ENCODE measurements around the gene OSBPL6.
A peak's percentile ranks its signal among the peaks of the same experiment; 100 is the strongest.

The OSBPL6 gene

GRCh38 chr2:178280244-178280852 lies 86.0 kb downstream of the OSBPL6 start:
- Histone ChIP-seq H3K9ac (ENCODE audit: low read length) (no peak overlapping the region), H2AK5ac (ENCODE audit: low read length) (no peak overlapping the region), H2BK12ac (ENCODE audit: low read length) (no peak overlapping the region), H3K27me3 (ENCODE audit: insufficient read depth, low read length) (no peaks in the 10 kb centered on the region), H3K36me3 (ENCODE audit: control insufficient read depth in 1 of 2, insufficient read depth in 2 of 2, low read length in 2 of 2) (no peaks in the 10 kb centered on the region), H3K27ac (ENCODE audit: low read depth, low read length) (no peak overlapping the region), H2BK5ac (ENCODE audit: low read depth, low read length, poor library complexity) (no peak overlapping the region), H3K18ac (ENCODE audit: low read length) (no peak overlapping the region), H3K79me2 (ENCODE audit: control insufficient read depth, insufficient read depth, low read length, poor library complexity) (no peaks in the 10 kb centered on the region), H2AFZ (ENCODE audit: insufficient read depth, low read length, poor library complexity) (no peak overlapping the region), H3K9me3 (ENCODE audit: insufficient read depth, low read depth, low read length) (no peaks in the 10 kb centered on the region), H3K4me3 (ENCODE audit: low read depth, low read length) (no peak overlapping the region), H3K4me2 (ENCODE audit: low read length) (no peak overlapping the region), H4K91ac (ENCODE audit: low read depth, low read length) (no peak overlapping the region), H3K23ac (ENCODE audit: low read length) (no peak overlapping the region), H3K4me1 (ENCODE audit: control insufficient read depth in 1 of 2, insufficient read depth in 2 of 2, low read length in 2 of 2) (peaks cover 2 to 6% of the 10 kb centered on the region in 2 experiments), H3K79me1 (ENCODE audit: low read length) (peaks cover 5% of the 10 kb centered on the region), H3K4ac (ENCODE audit: low read depth, low read length) (no peak overlapping the region), H2BK120ac (ENCODE audit: insufficient read depth, low read length, poor library complexity) (no peak overlapping the region), H4K12ac (ENCODE audit: low read depth, low read length) (no peak overlapping the region), H4K8ac (ENCODE audit: low read depth, low read length) (no peak overlapping the region), H3K14ac (ENCODE audit: low read length) (no peak overlapping the region)
- WGBS (ENCODE audit: extremely low coverage, insufficient coverage, insufficient read length), result no CpG with 5 or more reads among the region's 4 CpGs
- peak; percentile 63 to 89 for DNase-seq

GRCh38 chr2:178282075-178282815 lies 87.9 kb downstream of the OSBPL6 start:
- Histone ChIP-seq H3K18ac (ENCODE audit: low read length) (no peak overlapping the region), H2BK5ac (ENCODE audit: low read depth, low read length, poor library complexity) (no peak overlapping the region), H3K14ac (ENCODE audit: low read length) (no peak overlapping the region), H3K79me2 (ENCODE audit: control insufficient read depth, insufficient read depth, low read length, poor library complexity) (no peaks in the 10 kb centered on the region), H3K23ac (ENCODE audit: low read length) (no peak overlapping the region), H3K4me2 (ENCODE audit: low read length) (no peak overlapping the region), H4K12ac (ENCODE audit: low read depth, low read length) (no peak overlapping the region), H3K9ac (ENCODE audit: low read length) (no peak overlapping the region), H3K79me1 (ENCODE audit: low read length) (peaks cover 5% of the 10 kb centered on the region), H3K4me3 (ENCODE audit: low read depth, low read length) (no peak overlapping the region), H4K8ac (ENCODE audit: low read depth, low read length) (no peak overlapping the region), H2BK12ac (ENCODE audit: low read length) (no peak overlapping the region), H3K36me3 (ENCODE audit: control insufficient read depth in 1 of 2, insufficient read depth in 2 of 2, low read length in 2 of 2) (no peaks in the 10 kb centered on the region), H3K27me3 (ENCODE audit: insufficient read depth, low read length) (no peaks in the 10 kb centered on the region), H2BK120ac (ENCODE audit: insufficient read depth, low read length, poor library complexity) (no peak overlapping the region), H3K27ac (ENCODE audit: low read depth, low read length) (no peak overlapping the region), H4K91ac (ENCODE audit: low read depth, low read length) (no peak overlapping the region), H3K4me1 (ENCODE audit: control insufficient read depth in 1 of 2, insufficient read depth in 2 of 2, low read length in 2 of 2) (peaks cover 2 to 6% of the 10 kb centered on the region in 2 experiments), H2AK5ac (ENCODE audit: low read length) (no peak overlapping the region), H3K9me3 (ENCODE audit: insufficient read depth, low read depth, low read length) (no peaks in the 10 kb centered on the region), H2AFZ (ENCODE audit: insufficient read depth, low read length, poor library complexity) (no peak overlapping the region), H3K4ac (ENCODE audit: low read depth, low read length) (no peak overlapping the region)
- WGBS (ENCODE audit: extremely low coverage, insufficient coverage, insufficient read length), result no CpG with 5 or more reads among the region's 8 CpGs
- no peak for DNase-seq

GRCh38 chr2:178283341-178283918 lies 89.1 kb downstream of the OSBPL6 start:
- Histone ChIP-seq H4K8ac (ENCODE audit: low read depth, low read length) (no peak overlapping the region), H2AFZ (ENCODE audit: insufficient read depth, low read length, poor library complexity) (no peak overlapping the region), H3K79me2 (ENCODE audit: control insufficient read depth, insufficient read depth, low read length, poor library complexity) (no peaks in the 10 kb centered on the region), H3K36me3 (ENCODE audit: control insufficient read depth in 1 of 2, insufficient read depth in 2 of 2, low read length in 2 of 2) (no peaks in the 10 kb centered on the region), H4K91ac (ENCODE audit: low read depth, low read length) (no peak overlapping the region), H2BK12ac (ENCODE audit: low read length) (no peak overlapping the region), H3K4ac (ENCODE audit: low read depth, low read length) (no peak overlapping the region), H3K4me1 (ENCODE audit: control insufficient read depth in 1 of 2, insufficient read depth in 2 of 2, low read length in 2 of 2) (peaks cover 2 to 6% of the 10 kb centered on the region in 2 experiments), H3K27ac (ENCODE audit: low read depth, low read length) (no peak overlapping the region), H2BK5ac (ENCODE audit: low read depth, low read length, poor library complexity) (no peak overlapping the region), H2AK5ac (ENCODE audit: low read length) (no peak overlapping the region), H3K79me1 (ENCODE audit: low read length) (peaks cover 2% of the 10 kb centered on the region), H2BK120ac (ENCODE audit: insufficient read depth, low read length, poor library complexity) (no peak overlapping the region), H3K9me3 (ENCODE audit: insufficient read depth, low read depth, low read length) (no peaks in the 10 kb centered on the region), H3K4me3 (ENCODE audit: low read depth, low read length) (no peak overlapping the region), H3K14ac (ENCODE audit: low read length) (no peak overlapping the region), H3K9ac (ENCODE audit: low read length) (no peak overlapping the region), H3K27me3 (ENCODE audit: insufficient read depth, low read length) (no peaks in the 10 kb centered on the region), H3K23ac (ENCODE audit: low read length) (no peak overlapping the region), H3K18ac (ENCODE audit: low read length) (no peak overlapping the region), H4K12ac (ENCODE audit: low read depth, low read length) (no peak overlapping the region), H3K4me2 (ENCODE audit: low read length) (no peak overlapping the region)
- peak in 1 of 2 donors; percentile 12 for DNase-seq
- no CpG with 5 or more reads among the region's 3 CpGs for WGBS (ENCODE audit: extremely low coverage, insufficient coverage, insufficient read length)

GRCh38 chr2:178284613-178285286 lies 90.4 kb downstream of the OSBPL6 start:
- H3K27me3 ChIP-seq (ENCODE audit: insufficient read depth, low read length), result no peaks in the 10 kb centered on the region
- no peaks in the 10 kb centered on the region for H3K9me3 ChIP-seq (ENCODE audit: insufficient read depth, low read depth, low read length)
- H2BK5ac ChIP-seq (ENCODE audit: low read depth, low read length, poor library complexity), result no peak overlapping the region
- no peak overlapping the region for H3K14ac ChIP-seq (ENCODE audit: low read length)
- DNase-seq, result no peak
- H3K9ac ChIP-seq (ENCODE audit: low read length), result no peak overlapping the region
- H3K4ac ChIP-seq (ENCODE audit: low read depth, low read length), result no peak overlapping the region
- H2BK12ac ChIP-seq (ENCODE audit: low read length), result no peak overlapping the region
- no peak overlapping the region for H2BK120ac ChIP-seq (ENCODE audit: insufficient read depth, low read length, poor library complexity)
- peaks cover under 1% of the 10 kb centered on the region for H3K79me1 ChIP-seq (ENCODE audit: low read length)
- WGBS (ENCODE audit: extremely low coverage, insufficient coverage, insufficient read length), result no CpG with 5 or more reads among the region's 4 CpGs
- no peak overlapping the region for H4K91ac ChIP-seq (ENCODE audit: low read depth, low read length)
- H4K12ac ChIP-seq (ENCODE audit: low read depth, low read length), result no peak overlapping the region
- H2AFZ ChIP-seq (ENCODE audit: insufficient read depth, low read length, poor library complexity), result no peak overlapping the region
- no peak overlapping the region for H3K4me3 ChIP-seq (ENCODE audit: low read depth, low read length)
- H3K23ac ChIP-seq (ENCODE audit: low read length), result no peak overlapping the region
- H3K4me2 ChIP-seq (ENCODE audit: low read length), result no peak overlapping the region
- no peaks in the 10 kb centered on the region for H3K79me2 ChIP-seq (ENCODE audit: control insufficient read depth, insufficient read depth, low read length, poor library complexity)
- H4K8ac ChIP-seq (ENCODE audit: low read depth, low read length), result no peak overlapping the region
- H3K18ac ChIP-seq (ENCODE audit: low read length), result no peak overlapping the region
- H3K36me3 ChIP-seq (ENCODE audit: control insufficient read depth in 1 of 2, insufficient read depth in 2 of 2, low read length in 2 of 2), result no peaks in the 10 kb centered on the region
- peaks cover 0 to 4% of the 10 kb centered on the region in 2 experiments for H3K4me1 ChIP-seq (ENCODE audit: control insufficient read depth in 1 of 2, insufficient read depth in 2 of 2, low read length in 2 of 2)
- H3K27ac ChIP-seq (ENCODE audit: low read depth, low read length), result no peak overlapping the region
- H2AK5ac ChIP-seq (ENCODE audit: low read length), result no peak overlapping the region

Data from trophoblast cell (in vitro differentiated cells and primary cell).